ENCODE measurements around the gene KIF9.
"Not testable (repeated sequence)": the region's sequence is repeated elsewhere in the genome, so short reads cannot be mapped to it uniquely, and the experiment has no call there.

KIF9 gene

GRCh38 chr3:47293822-47294221 is 11.2 kb upstream of the KIF9 start:
- no peak for DNase-seq (ENCODE audit: low read depth)
- no peak for TF ChIP-seq CTCF (IDR thresholded peaks at IDR 0.05; ENCODE audit: insufficient read depth, low read depth, low read length, missing control alignments)
- H3K4me3 ChIP-seq (ENCODE audit: low read depth, low read length): no peak overlapping the region

GRCh38 chr3:47291754-47292420 is 9.3 kb upstream of the KIF9 start:
- peak; percentile 40 for DNase-seq (ENCODE audit: low read depth)
- H3K4me3 ChIP-seq (ENCODE audit: low read depth, low read length): not testable (repeated sequence)

- no peak for TF ChIP-seq CTCF (IDR thresholded peaks at IDR 0.05; ENCODE audit: insufficient read depth, low read depth, low read length, missing control alignments)
- no peak overlapping the region for H3K4me3 ChIP-seq (ENCODE audit: low read depth, low read length)
- no peak for DNase-seq (ENCODE audit: low read depth)
Observed at GRCh38 chr3:47291158-47291753, 8.7 kb upstream of the KIF9 start.

GRCh38 chr3:47288966-47289910 is 6.6 kb upstream of the KIF9 start:
- H3K4me3 ChIP-seq (ENCODE audit: low read depth, low read length): no peak overlapping the region
- TF ChIP-seq CTCF (IDR thresholded peaks at IDR 0.05; ENCODE audit: insufficient read depth, low read depth, low read length, missing control alignments): no peak
- no peak for DNase-seq (ENCODE audit: low read depth)

GRCh38 chr3:47283591-47284364 is 1.2 kb upstream of the KIF9 start:
- no peak for TF ChIP-seq CTCF (IDR thresholded peaks at IDR 0.05; ENCODE audit: insufficient read depth, low read depth, low read length, missing control alignments)
- DNase-seq (ENCODE audit: low read depth): peak; percentile 56
- H3K4me3 ChIP-seq (ENCODE audit: low read depth, low read length): peak overlapping the region; percentile 63

- H3K4me3 ChIP-seq (ENCODE audit: low read depth, low read length): peak overlapping the region; percentile 63
- peak; percentile 45 for DNase-seq (ENCODE audit: low read depth)
- TF ChIP-seq CTCF (IDR thresholded peaks at IDR 0.05; ENCODE audit: insufficient read depth, low read depth, low read length, missing control alignments): no peak
Observed at GRCh38 chr3:47283193-47283537, 566 bp upstream of the KIF9 start.

GRCh38 chr3:47280519-47280918 is 2.1 kb downstream of the KIF9 start:
- TF ChIP-seq CTCF (IDR thresholded peaks at IDR 0.05; ENCODE audit: insufficient read depth, low read depth, low read length, missing control alignments): no peak
- no peak for DNase-seq (ENCODE audit: low read depth)
- no peak overlapping the region for H3K4me3 ChIP-seq (ENCODE audit: low read depth, low read length)

Measured in GM12865 (cell line).